ENCODE data around the gene ADTRP. TPM values are rescaled to one million over a fixed set of nuclear protein-coding genes. Genes with fewer than 3 reads are reported as not detected.

Gene ADTRP
- total RNA-seq, 3 donors from 2014 or later (not counting 1 experiment from before 2014, with no cell fraction given): 1.1 to 1.5 TPM; not detected in 1

- Histone ChIP-seq H3K27ac (ENCODE audit: low read length) (no peak overlapping the region), H3K36me3 (ENCODE audit: control insufficient read depth, insufficient read depth, low read length) (no peaks in the 10 kb centered on the region), H3K27me3 (ENCODE audit: control insufficient read depth, insufficient read depth, low read length) (no peaks in the 10 kb centered on the region), H3K4me1 (ENCODE audit: control insufficient read depth, insufficient read depth, low read length) (no peaks in the 10 kb centered on the region), H3K4me3 (ENCODE audit: low read length) (no peak overlapping the region), H3K9me3 (ENCODE audit: control insufficient read depth, insufficient read depth, low read length) (no peaks in the 10 kb centered on the region)
- H3K27ac Mint-ChIP-seq: no peak overlapping the region
- 87% methylated on average over 7 of the region's 7 CpGs for WGBS (ENCODE audit: insufficient coverage)
- H3K9me3 Mint-ChIP-seq: no peaks in the 10 kb centered on the region
- ATAC-seq: no peak
- H3K4me3 Mint-ChIP-seq: no peak overlapping the region
- no peak for DNase-seq
- H3K27me3 Mint-ChIP-seq (ENCODE audit: low read depth in 2 of 2): peaks cover 0 to 4% of the 10 kb centered on the region in 2 donors
- H3K36me3 Mint-ChIP-seq: peaks cover under 1% of the 10 kb centered on the region
- H3K4me1 Mint-ChIP-seq: no peaks in the 10 kb centered on the region
- TF ChIP-seq CTCF (IDR thresholded peaks at IDR 0.05): no peak
- intact Hi-C loops (cut with micrococcal nuclease): no loop called here
Measured at GRCh38 chr6:11798538-11798937, 19.9 kb upstream of the ADTRP start.

- ATAC-seq: no peak
- Histone ChIP-seq H3K4me1 (ENCODE audit: control insufficient read depth, insufficient read depth, low read length) (no peaks in the 10 kb centered on the region), H3K36me3 (ENCODE audit: control insufficient read depth, insufficient read depth, low read length) (no peaks in the 10 kb centered on the region), H3K4me3 (ENCODE audit: low read length) (no peak overlapping the region), H3K9me3 (ENCODE audit: control insufficient read depth, insufficient read depth, low read length) (no peaks in the 10 kb centered on the region), H3K27ac (ENCODE audit: low read length) (no peak overlapping the region), H3K27me3 (ENCODE audit: control insufficient read depth, insufficient read depth, low read length) (no peaks in the 10 kb centered on the region)
- H3K27me3 Mint-ChIP-seq (ENCODE audit: low read depth in 2 of 2): peaks cover 0 to 4% of the 10 kb centered on the region in 2 donors
- no peak for DNase-seq
- no peaks in the 10 kb centered on the region for H3K4me1 Mint-ChIP-seq
- H3K27ac Mint-ChIP-seq: no peak overlapping the region
- peaks cover 5% of the 10 kb centered on the region for H3K36me3 Mint-ChIP-seq
- WGBS (ENCODE audit: insufficient coverage): no CpG with 5 or more reads among the region's 1 CpG
- intact Hi-C loops (cut with micrococcal nuclease): no loop called here
- TF ChIP-seq CTCF (IDR thresholded peaks at IDR 0.05): no peak
- H3K9me3 Mint-ChIP-seq: no peaks in the 10 kb centered on the region
- no peak overlapping the region for H3K4me3 Mint-ChIP-seq
Measured at GRCh38 chr6:11798096-11798495, 19.5 kb upstream of the ADTRP start.

- intact Hi-C loops (cut with micrococcal nuclease): no loop called here
- no peak overlapping the region for H3K27ac Mint-ChIP-seq
- DNase-seq (no peak), ATAC-seq (no peak)
- peaks cover 0 to 3% of the 10 kb centered on the region in 2 donors for H3K9me3 Mint-ChIP-seq
- no peaks in the 10 kb centered on the region for H3K4me1 Mint-ChIP-seq
- 95% methylated on average over 5 of the region's 5 CpGs for WGBS (ENCODE audit: insufficient coverage)
- no peaks in the 10 kb centered on the region for H3K4me1 ChIP-seq (ENCODE audit: control insufficient read depth, insufficient read depth, low read length)
- H3K9me3 ChIP-seq (ENCODE audit: control insufficient read depth, insufficient read depth, low read length): no peaks in the 10 kb centered on the region
- peaks cover 10% of the 10 kb centered on the region for H3K36me3 Mint-ChIP-seq
- no peak overlapping the region for H3K4me3 ChIP-seq (ENCODE audit: low read length)
- H3K27me3 Mint-ChIP-seq (ENCODE audit: low read depth in 2 of 2): peaks cover 0 to 4% of the 10 kb centered on the region in 2 donors
- H3K36me3 ChIP-seq (ENCODE audit: control insufficient read depth, insufficient read depth, low read length): no peaks in the 10 kb centered on the region
- no peak for TF ChIP-seq CTCF (IDR thresholded peaks at IDR 0.05)
- H3K27me3 ChIP-seq (ENCODE audit: control insufficient read depth, insufficient read depth, low read length): no peaks in the 10 kb centered on the region
- H3K27ac ChIP-seq (ENCODE audit: low read length): no peak overlapping the region
- no peak overlapping the region for H3K4me3 Mint-ChIP-seq
Measured at GRCh38 chr6:11796829-11797228, 18.2 kb upstream of the ADTRP start.

GRCh38 chr6:11795403-11795802 lies 16.8 kb upstream of the ADTRP start:
- intact Hi-C loops (cut with micrococcal nuclease): no loop called here
- 84% methylated on average over 3 of the region's 4 CpGs for WGBS (ENCODE audit: insufficient coverage)
- H3K27me3 ChIP-seq (ENCODE audit: control insufficient read depth, insufficient read depth, low read length): no peaks in the 10 kb centered on the region
- peaks cover 10% of the 10 kb centered on the region for H3K36me3 Mint-ChIP-seq
- no peaks in the 10 kb centered on the region for H3K36me3 ChIP-seq (ENCODE audit: control insufficient read depth, insufficient read depth, low read length)
- no peak for TF ChIP-seq CTCF (IDR thresholded peaks at IDR 0.05)
- no peak overlapping the region for H3K27ac ChIP-seq (ENCODE audit: low read length)
- H3K4me3 Mint-ChIP-seq: no peak overlapping the region
- H3K27me3 Mint-ChIP-seq (ENCODE audit: low read depth in 2 of 2): peaks cover 0 to 4% of the 10 kb centered on the region in 2 donors
- DNase-seq (no peak), ATAC-seq (no peak)
- peaks cover 0 to 3% of the 10 kb centered on the region in 2 donors for H3K9me3 Mint-ChIP-seq
- no peaks in the 10 kb centered on the region for H3K4me1 Mint-ChIP-seq
- H3K4me3 ChIP-seq (ENCODE audit: low read length): no peak overlapping the region
- no peak overlapping the region for H3K27ac Mint-ChIP-seq
- H3K4me1 ChIP-seq (ENCODE audit: control insufficient read depth, insufficient read depth, low read length): no peaks in the 10 kb centered on the region
- no peaks in the 10 kb centered on the region for H3K9me3 ChIP-seq (ENCODE audit: control insufficient read depth, insufficient read depth, low read length)
